ENCODE results near the gene UGT2B17. TPM values are rescaled to one million over a fixed set of nuclear protein-coding genes. Genes with fewer than 3 reads are reported as not detected.
"Not testable (repeated sequence)": the region's sequence is repeated elsewhere in the genome, so short reads cannot be mapped to it uniquely, and the experiment has no call there.

The UGT2B17 gene
- total RNA-seq, 1 donor from 2014 or later = not detected

DNA sequence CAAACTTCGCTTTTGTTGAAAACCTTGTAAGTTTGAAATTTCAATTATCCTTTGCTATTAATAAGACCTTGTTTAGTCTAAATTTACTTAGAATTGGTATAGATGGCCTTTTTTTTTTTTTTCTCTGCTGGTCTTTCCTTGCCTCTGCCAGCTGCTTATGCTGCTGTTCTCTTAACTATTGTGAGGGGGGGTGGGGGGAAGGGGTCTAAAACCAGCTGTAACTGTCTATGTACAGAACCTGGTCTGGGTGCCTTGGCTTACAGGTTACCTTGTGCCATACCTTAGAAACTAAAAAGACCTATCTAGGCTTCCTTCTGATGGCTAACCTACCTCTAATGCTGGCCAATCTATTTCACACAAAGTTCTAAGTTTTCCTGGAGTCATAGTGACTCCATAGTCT lies 1.0 kb downstream of the UGT2B17 start:
- H3K27ac ChIP-seq = no peak overlapping the region
- no peaks in the 10 kb centered on the region for H3K27me3 ChIP-seq
- TF ChIP-seq, protein P1, sequence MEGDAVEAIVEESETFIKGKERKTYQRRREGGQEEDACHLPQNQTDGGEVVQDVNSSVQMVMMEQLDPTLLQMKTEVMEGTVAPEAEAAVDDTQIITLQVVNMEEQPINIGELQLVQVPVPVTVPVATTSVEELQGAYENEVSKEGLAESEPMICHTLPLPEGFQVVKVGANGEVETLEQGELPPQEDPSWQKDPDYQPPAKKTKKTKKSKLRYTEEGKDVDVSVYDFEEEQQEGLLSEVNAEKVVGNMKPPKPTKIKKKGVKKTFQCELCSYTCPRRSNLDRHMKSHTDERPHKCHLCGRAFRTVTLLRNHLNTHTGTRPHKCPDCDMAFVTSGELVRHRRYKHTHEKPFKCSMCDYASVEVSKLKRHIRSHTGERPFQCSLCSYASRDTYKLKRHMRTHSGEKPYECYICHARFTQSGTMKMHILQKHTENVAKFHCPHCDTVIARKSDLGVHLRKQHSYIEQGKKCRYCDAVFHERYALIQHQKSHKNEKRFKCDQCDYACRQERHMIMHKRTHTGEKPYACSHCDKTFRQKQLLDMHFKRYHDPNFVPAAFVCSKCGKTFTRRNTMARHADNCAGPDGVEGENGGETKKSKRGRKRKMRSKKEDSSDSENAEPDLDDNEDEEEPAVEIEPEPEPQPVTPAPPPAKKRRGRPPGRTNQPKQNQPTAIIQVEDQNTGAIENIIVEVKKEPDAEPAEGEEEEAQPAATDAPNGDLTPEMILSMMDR (IDR thresholded peaks at IDR 0.05) = no peak
- H3K4me3 ChIP-seq = no peak overlapping the region
- no peaks in the 10 kb centered on the region for H3K36me3 ChIP-seq
- intact Hi-C loops (cut with DNase I) = no loop called here
- H3K9me3 ChIP-seq = no peaks in the 10 kb centered on the region
- no peak for DNase-seq (ENCODE audit: low spot score in 2 of 2)
- no peaks in the 10 kb centered on the region for H3K4me1 ChIP-seq

DNA sequence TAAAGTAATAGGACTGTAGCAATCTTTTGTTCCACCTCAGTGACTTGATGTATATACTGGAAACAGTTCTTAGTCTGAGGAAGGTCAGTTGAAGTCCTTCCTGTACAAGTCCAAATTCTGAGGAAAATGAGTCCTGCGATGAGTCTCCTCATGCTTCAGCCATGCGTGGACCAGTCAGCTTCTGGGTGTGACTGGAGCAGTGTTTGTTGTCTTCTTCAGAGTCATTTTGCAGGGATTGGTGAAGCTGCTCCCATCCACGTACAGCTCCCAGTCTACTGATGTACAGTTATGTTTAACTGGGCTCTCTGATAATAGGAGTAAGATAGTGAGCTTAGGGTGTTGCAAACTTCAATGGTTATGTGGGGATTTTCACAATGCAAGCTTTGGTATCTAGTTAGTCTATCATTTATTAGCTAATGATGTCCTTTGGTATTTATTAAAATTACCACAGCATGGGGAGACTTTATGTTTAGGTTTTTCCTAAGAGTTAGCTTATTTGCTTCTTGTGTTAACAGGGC lies 3.4 kb downstream of the UGT2B17 start:
- Histone ChIP-seq H3K4me1 (no peaks in the 10 kb centered on the region), H3K27me3 (no peaks in the 10 kb centered on the region)
- TF ChIP-seq, protein P1 (IDR thresholded peaks at IDR 0.05) = no peak

GRCh38 chr4:68570122-68570507 lies 6.0 kb downstream of the UGT2B17 start:
- TF ChIP-seq, protein P1 (IDR thresholded peaks at IDR 0.05) = no peak
- DNase-seq (ENCODE audit: low spot score in 2 of 2) = no peak
- Histone ChIP-seq H3K36me3 (no peaks in the 10 kb centered on the region), H3K4me3 (no peak overlapping the region), H3K9me3 (no peaks in the 10 kb centered on the region), H3K27me3 (no peaks in the 10 kb centered on the region), H3K27ac (no peak overlapping the region), H3K4me1 (no peaks in the 10 kb centered on the region)
- intact Hi-C loops (cut with DNase I) = no loop called here

More for the DNA sequence above, 3.4 kb downstream of the UGT2B17 start:
- H3K4me3 ChIP-seq = no peak overlapping the region
- intact Hi-C loops (cut with DNase I) = no loop called here
- no peaks in the 10 kb centered on the region for H3K36me3 ChIP-seq
- no peak overlapping the region for H3K27ac ChIP-seq
- no peaks in the 10 kb centered on the region for H3K9me3 ChIP-seq
- DNase-seq (ENCODE audit: low spot score in 2 of 2) = no peak

DNA sequence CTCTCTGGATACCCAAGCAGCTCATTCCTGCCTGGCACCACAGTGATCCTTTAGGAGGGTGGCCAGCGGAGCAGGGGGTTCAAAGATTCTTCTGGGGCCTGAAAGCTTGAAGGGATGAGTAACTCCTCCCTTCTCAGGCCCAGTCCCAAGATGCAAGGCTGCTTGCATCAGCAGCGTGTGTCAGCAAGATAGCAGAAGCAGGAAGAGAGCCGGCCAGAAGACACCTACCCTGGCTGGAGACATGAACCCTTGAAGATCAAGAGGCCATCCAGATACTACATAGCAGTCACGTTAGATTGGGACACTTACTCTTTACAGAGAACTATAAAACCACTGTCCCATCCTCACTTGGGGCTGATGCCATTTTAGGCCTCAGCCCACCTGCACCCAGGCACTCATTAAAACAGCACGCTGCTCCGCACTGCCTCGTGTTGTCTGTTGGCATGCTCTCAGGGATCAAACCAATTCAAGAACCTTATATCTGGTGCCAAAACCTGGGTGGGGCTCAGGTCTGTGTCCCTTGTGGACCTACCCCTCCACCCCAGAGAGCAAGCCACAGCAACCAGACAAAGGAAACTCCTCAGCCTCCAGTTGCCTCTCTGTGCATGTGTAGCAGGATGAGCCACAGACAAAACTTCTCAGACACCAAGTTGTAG lies 6.5 kb downstream of the UGT2B17 start:
- TF ChIP-seq, protein P1 (IDR thresholded peaks at IDR 0.05) = no peak
- Histone ChIP-seq H3K4me1 (no peaks in the 10 kb centered on the region), H3K27ac (no peak overlapping the region), H3K27me3 (no peaks in the 10 kb centered on the region), H3K9me3 (no peaks in the 10 kb centered on the region), H3K4me3 (no peak overlapping the region), H3K36me3 (no peaks in the 10 kb centered on the region)
- no peak for DNase-seq (ENCODE audit: low spot score in 2 of 2)
- intact Hi-C loops (cut with DNase I) = no loop called here

- H3K27ac ChIP-seq; intact Hi-C loops (cut with DNase I); H3K27me3 ChIP-seq; H3K4me3 ChIP-seq; DNase-seq (ENCODE audit: low spot score in 2 of 2); H3K4me1 ChIP-seq; H3K36me3 ChIP-seq; H3K9me3 ChIP-seq: not testable (repeated sequence)
Measured at GRCh38 chr4:68569036-68569435, 7.1 kb downstream of the UGT2B17 start.

DNA sequence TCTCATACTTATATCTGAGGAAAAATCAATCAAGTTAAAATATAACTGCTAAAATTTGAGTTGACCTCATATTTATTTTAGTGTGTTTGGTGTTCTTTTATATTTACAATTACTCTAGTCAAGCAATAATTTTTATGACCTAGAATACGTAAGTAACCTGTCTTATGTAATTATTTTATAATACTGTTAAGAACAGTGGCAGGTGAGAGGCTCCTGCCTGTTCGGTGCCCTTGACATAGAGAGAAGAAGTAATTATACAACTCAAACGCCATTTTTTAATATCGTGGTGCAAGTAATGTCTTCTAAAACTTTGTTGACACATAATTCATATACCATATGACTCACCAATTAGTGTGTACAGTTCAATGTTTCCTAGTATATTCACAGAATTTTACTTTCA lies 7.6 kb downstream of the UGT2B17 start:
- intact Hi-C loops (cut with DNase I); H3K9me3 ChIP-seq; H3K36me3 ChIP-seq; H3K4me1 ChIP-seq; H3K4me3 ChIP-seq; DNase-seq (ENCODE audit: low spot score in 2 of 2); H3K27ac ChIP-seq; H3K27me3 ChIP-seq: not testable (repeated sequence)

DNA sequence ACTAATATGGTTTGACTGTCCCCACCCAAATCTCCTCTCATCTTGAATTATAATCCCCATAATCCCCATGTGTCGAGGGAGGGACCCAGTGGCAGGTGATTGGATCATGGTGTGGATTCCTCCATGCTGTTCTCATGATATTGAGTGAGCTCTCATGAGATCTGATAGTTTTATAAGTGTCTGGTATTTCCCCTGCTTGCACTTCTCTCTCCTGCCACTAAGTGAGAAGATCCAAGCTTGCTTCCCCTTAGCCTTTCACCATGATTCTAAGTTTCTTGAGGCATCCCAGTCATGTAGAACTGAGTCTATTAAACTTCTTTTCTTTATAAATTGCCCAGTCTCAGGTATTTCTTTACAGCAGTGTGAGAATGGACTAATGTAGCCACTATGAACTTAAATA lies 9.8 kb downstream of the UGT2B17 start:
- H3K4me1 ChIP-seq; H3K27me3 ChIP-seq; intact Hi-C loops (cut with DNase I): not testable (repeated sequence)

DNA sequence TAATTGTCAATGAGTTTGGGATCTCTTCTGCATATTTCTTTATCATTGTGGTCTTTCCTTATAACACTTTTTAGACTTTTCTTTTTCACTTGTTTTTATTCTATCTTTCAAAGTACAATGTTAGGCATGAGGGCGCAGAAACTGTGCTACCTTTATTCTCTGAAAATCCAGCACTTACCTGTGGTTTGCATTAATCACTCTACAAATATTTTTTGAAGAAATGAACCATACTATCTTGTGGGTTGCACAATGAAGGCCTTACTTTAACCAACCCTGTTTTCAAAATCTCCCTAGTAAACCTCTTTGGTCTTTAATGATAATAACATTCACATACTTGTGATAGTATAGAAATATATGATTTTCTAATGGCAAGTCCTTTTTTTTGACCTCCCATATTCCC lies 11.0 kb downstream of the UGT2B17 start:
- H3K27ac ChIP-seq; H3K4me1 ChIP-seq; H3K4me3 ChIP-seq; H3K9me3 ChIP-seq; intact Hi-C loops (cut with DNase I); H3K27me3 ChIP-seq; H3K36me3 ChIP-seq; DNase-seq (ENCODE audit: low spot score in 2 of 2): not testable (repeated sequence)

More for the DNA sequence above, 9.8 kb downstream of the UGT2B17 start:
- H3K4me3 ChIP-seq; H3K9me3 ChIP-seq; H3K36me3 ChIP-seq; H3K27ac ChIP-seq; DNase-seq (ENCODE audit: low spot score in 2 of 2): not testable (repeated sequence)

DNA sequence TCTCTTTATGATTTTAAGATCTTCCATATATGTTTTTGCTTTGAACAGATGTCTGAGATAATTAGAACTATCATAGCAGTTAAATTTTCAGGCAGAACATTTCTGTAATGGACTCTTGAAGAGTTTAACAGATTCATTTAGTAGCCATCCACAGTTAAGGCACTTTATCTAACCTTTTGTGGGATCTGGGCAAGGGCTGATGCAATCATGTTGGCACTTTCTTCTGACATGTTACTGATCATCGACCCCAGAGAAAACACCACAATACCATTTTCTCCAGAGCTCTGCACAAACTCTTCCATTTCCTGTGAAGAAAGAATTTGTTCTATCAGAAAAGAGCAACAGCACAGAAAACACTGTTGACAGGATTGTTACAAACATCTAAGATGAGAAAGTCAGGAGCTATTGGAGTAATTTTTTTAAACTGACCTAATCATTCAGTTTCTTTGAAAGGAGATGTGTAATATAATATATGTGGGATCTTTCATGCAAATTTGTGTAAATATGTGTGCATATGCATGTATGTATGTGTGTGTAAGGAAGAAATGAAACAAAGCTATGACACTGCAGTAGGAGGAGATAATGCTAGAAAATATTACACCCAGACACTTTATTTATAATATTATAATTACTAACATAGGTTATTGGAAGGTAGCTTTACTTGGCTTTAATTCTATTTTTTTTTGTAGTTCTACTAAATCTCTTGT lies 15.6 kb downstream of the UGT2B17 start:
- H3K4me1 ChIP-seq; H3K9me3 ChIP-seq; H3K4me3 ChIP-seq; H3K27me3 ChIP-seq; H3K36me3 ChIP-seq; H3K27ac ChIP-seq; DNase-seq (ENCODE audit: low spot score in 2 of 2); intact Hi-C loops (cut with DNase I): not testable (repeated sequence)

- H3K36me3 ChIP-seq; intact Hi-C loops (cut with DNase I); H3K27ac ChIP-seq: not testable (repeated sequence)
Measured at GRCh38 chr4:68553830-68554229, 22.3 kb downstream of the UGT2B17 start.

More at GRCh38 chr4:68553830-68554229, 22.3 kb downstream of the UGT2B17 start:
- not testable (repeated sequence) for H3K9me3 ChIP-seq; H3K27me3 ChIP-seq; H3K4me1 ChIP-seq; DNase-seq (ENCODE audit: low spot score in 2 of 2); H3K4me3 ChIP-seq
